ENCODE results near the gene BDH1.

- TF ChIP-seq, protein P1, sequence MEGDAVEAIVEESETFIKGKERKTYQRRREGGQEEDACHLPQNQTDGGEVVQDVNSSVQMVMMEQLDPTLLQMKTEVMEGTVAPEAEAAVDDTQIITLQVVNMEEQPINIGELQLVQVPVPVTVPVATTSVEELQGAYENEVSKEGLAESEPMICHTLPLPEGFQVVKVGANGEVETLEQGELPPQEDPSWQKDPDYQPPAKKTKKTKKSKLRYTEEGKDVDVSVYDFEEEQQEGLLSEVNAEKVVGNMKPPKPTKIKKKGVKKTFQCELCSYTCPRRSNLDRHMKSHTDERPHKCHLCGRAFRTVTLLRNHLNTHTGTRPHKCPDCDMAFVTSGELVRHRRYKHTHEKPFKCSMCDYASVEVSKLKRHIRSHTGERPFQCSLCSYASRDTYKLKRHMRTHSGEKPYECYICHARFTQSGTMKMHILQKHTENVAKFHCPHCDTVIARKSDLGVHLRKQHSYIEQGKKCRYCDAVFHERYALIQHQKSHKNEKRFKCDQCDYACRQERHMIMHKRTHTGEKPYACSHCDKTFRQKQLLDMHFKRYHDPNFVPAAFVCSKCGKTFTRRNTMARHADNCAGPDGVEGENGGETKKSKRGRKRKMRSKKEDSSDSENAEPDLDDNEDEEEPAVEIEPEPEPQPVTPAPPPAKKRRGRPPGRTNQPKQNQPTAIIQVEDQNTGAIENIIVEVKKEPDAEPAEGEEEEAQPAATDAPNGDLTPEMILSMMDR (IDR thresholded peaks at IDR 0.05), result no peak
- peak in 1 of 2 experiments; percentile 20; a peak in 1 of 4 replicates for TF ChIP-seq EP300 (IDR thresholded peaks at IDR 0.05; ENCODE audit: borderline replicate concordance in 1 of 2, low read depth in 1 of 2, low read length in 1 of 2)
- TF ChIP-seq ZBTB33 (IDR thresholded peaks at IDR 0.05; ENCODE audit: borderline replicate concordance, low read depth), result no peak
- no peak for TF ChIP-seq RFX5 (IDR thresholded peaks at IDR 0.05; ENCODE audit: low read length)
- no peak for TF ChIP-seq POLR2AphosphoS5 (IDR thresholded peaks at IDR 0.05; ENCODE audit: low read depth, low read length)
These were observed 89.7 kb downstream of the BDH1 start for GRCh38 chr3:197465996-197466549.

Measured in SK-N-SH (cell line).